HepG2 (cell line): ENCODE results near the gene PTGIS. TPM values are rescaled to one million over a fixed set of nuclear protein-coding genes. Genes with fewer than 3 reads are reported as not detected.

Experiments used
- CHD4 ChIP-seq: fragments of 200-600 bp; sonication (generic); IDR thresholded peaks from 2 replicates; pipeline ENCODE4 v1.7.0; 2017; ENCODE audit warnings: mild to moderate bottlenecking, low read length, borderline replicate concordance
- HMGA1 ChIP-seq: sonication (generic); formaldehyde crosslinking; conservative IDR thresholded peaks from 2 replicates; pipeline ENCODE4 v1.4.0; 2020; ENCODE audit warnings: missing genetic modification reagents
- MED13 ChIP-seq: sonication (generic); formaldehyde crosslinking; IDR thresholded peaks from 2 replicates; pipeline ENCODE4 v1.5.0; 2020; ENCODE audit warnings: missing genetic modification reagents
- MTERF4 ChIP-seq: sonication (generic); formaldehyde crosslinking; IDR thresholded peaks from 2 replicates; pipeline ENCODE4 v1.8.0; 2023; ENCODE audit warnings: mild to moderate bottlenecking, missing genetic modification reagents
- YY1 ChIP-seq: IDR thresholded peaks from 2 replicates; pipeline ENCODE4 v1.6.1; 2011; ENCODE audit warnings: low read length, low read depth, moderate library complexity, mild to moderate bottlenecking; ENCODE audit not compliant: insufficient read depth, insufficient replicate concordance
- ZFP1 ChIP-seq: IDR thresholded peaks from 2 replicates; pipeline ENCODE4 v1.6.1; 2016
- ZFYVE20 ChIP-seq: sonication (generic); formaldehyde crosslinking; IDR thresholded peaks from 2 replicates; pipeline ENCODE4 v1.8.0; 2023; ENCODE audit warnings: low read depth, mild to moderate bottlenecking, moderate library complexity, missing genetic modification reagents, borderline replicate concordance
- ZNF180 ChIP-seq: sonication (generic); formaldehyde crosslinking; IDR thresholded peaks from 2 replicates; pipeline ENCODE4 v1.4.0; 2020; ENCODE audit warnings: low read depth, missing genetic modification reagents, borderline replicate concordance
- ZNF230 ChIP-seq: sonication (generic); formaldehyde crosslinking; IDR thresholded peaks from 2 replicates; pipeline ENCODE4 v1.4.0; 2020; ENCODE audit warnings: mild to moderate bottlenecking, missing genetic modification reagents
- ZNF260 ChIP-seq: sonication (generic); formaldehyde crosslinking; IDR thresholded peaks from 2 replicates; pipeline ENCODE4 v1.4.0; 2020; ENCODE audit warnings: missing genetic modification reagents, low read depth, mild to moderate bottlenecking, borderline replicate concordance
- ZNF292 ChIP-seq: sonication (generic); formaldehyde crosslinking; IDR thresholded peaks from 2 replicates; pipeline ENCODE4 v1.8.1; 2022; ENCODE audit warnings: mild to moderate bottlenecking, low read depth, missing genetic modification reagents, borderline replicate concordance
- polyA plus RNA-seq, 8 experiments: library from polyadenylated mRNA; depleted of rRNA in 3 of 8; stranded (reverse) in 7 of 8; unstranded in 1 of 8; fragments of >200 nt; fragmentation: Illumina TruSeq in 4 of 8; extraction: Trizol in 4 of 8; gene quantifications; 2 replicates each; pipeline versions ENCODE4 v1.2.1 to v1.2.3, GENCODE V29; 2011 to 2016; ENCODE audit warnings: low read depth in 4 of 8, missing spikeins in 1 of 8, mixed read lengths in 1 of 8; ENCODE audit not compliant: insufficient read depth in 1 of 8
- total RNA-seq, 5 experiments: library from RNA; depleted of rRNA; stranded (reverse); fragments of >200 nt; fragmentation: Illumina TruSeq; extraction: Trizol; gene quantifications; 2 replicates each; pipeline ENCODE4 v1.2.3, GENCODE V29; 2016; ENCODE audit warnings: low read depth in 1 of 5
- TF ChIP-seq, protein P1 (sequence below): sonication (generic); formaldehyde crosslinking; IDR thresholded peaks from 2 replicates; pipeline ENCODE4 v1.5.0; 2020; ENCODE audit warnings: mild to moderate bottlenecking, missing genetic modification reagents
- TF ChIP-seq, protein P2 (sequence below): sonication (generic); formaldehyde crosslinking; IDR thresholded peaks from 2 replicates; pipeline ENCODE4 v1.5.0; 2020; ENCODE audit warnings: mild to moderate bottlenecking, low read depth, missing genetic modification reagents, borderline replicate concordance
- TF ChIP-seq, protein P3 (sequence below): sonication (generic); formaldehyde crosslinking; IDR thresholded peaks from 2 replicates; pipeline ENCODE4 v1.4.0; 2020; ENCODE audit warnings: low read depth, missing genetic modification reagents
- TF ChIP-seq, protein P4 (sequence below), 2 experiments: sonication (generic) in 1 of 2; formaldehyde crosslinking in 1 of 2; IDR thresholded peaks; 2 replicates each; pipeline versions ENCODE4 v1.6.1 to v1.9.0; 2014 to 2022; ENCODE audit warnings: antibody characterized with exemption in 1 of 2, borderline replicate concordance in 1 of 2, inconsistent platforms in 1 of 2, low read depth in 1 of 2, missing genetic modification reagents in 1 of 2

Gene PTGIS
- total and polyA plus RNA-seq, 2 of the 13 experiments (the other 11 are each of a cell fraction or from before 2014, with no cell fraction given), result not detected

GRCh38 chr20:49615401-49616153 lies 47.6 kb upstream of the PTGIS start (continued):
- no peak for TF ChIP-seq YY1
- peak; percentile 76 for TF ChIP-seq ZNF292 (CRISPR knock-in tag)
- TF ChIP-seq, protein P1, sequence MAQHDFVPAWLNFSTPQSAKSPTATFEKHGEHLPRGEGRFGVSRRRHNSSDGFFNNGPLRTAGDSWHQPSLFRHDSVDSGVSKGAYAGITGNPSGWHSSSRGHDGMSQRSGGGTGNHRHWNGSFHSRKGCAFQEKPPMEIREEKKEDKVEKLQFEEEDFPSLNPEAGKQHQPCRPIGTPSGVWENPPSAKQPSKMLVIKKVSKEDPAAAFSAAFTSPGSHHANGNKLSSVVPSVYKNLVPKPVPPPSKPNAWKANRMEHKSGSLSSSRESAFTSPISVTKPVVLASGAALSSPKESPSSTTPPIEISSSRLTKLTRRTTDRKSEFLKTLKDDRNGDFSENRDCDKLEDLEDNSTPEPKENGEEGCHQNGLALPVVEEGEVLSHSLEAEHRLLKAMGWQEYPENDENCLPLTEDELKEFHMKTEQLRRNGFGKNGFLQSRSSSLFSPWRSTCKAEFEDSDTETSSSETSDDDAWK, result no peak
- TF ChIP-seq CHD4, result 0 out of 2 replicates have a peak, but pooled peaks have one; percentile 73
- TF ChIP-seq, protein P2, sequence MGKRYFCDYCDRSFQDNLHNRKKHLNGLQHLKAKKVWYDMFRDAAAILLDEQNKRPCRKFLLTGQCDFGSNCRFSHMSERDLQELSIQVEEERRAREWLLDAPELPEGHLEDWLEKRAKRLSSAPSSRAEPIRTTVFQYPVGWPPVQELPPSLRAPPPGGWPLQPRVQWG, result no peak
- TF ChIP-seq MED13, result no peak
- no peak for TF ChIP-seq ZNF230 (CRISPR knock-in tag)
- TF ChIP-seq ZFYVE20 (CRISPR knock-in tag), result no peak
- peak; percentile 65; the same call in 1 of the 2 replicates for TF ChIP-seq MTERF4 (CRISPR knock-in tag)
- TF ChIP-seq, protein P3, sequence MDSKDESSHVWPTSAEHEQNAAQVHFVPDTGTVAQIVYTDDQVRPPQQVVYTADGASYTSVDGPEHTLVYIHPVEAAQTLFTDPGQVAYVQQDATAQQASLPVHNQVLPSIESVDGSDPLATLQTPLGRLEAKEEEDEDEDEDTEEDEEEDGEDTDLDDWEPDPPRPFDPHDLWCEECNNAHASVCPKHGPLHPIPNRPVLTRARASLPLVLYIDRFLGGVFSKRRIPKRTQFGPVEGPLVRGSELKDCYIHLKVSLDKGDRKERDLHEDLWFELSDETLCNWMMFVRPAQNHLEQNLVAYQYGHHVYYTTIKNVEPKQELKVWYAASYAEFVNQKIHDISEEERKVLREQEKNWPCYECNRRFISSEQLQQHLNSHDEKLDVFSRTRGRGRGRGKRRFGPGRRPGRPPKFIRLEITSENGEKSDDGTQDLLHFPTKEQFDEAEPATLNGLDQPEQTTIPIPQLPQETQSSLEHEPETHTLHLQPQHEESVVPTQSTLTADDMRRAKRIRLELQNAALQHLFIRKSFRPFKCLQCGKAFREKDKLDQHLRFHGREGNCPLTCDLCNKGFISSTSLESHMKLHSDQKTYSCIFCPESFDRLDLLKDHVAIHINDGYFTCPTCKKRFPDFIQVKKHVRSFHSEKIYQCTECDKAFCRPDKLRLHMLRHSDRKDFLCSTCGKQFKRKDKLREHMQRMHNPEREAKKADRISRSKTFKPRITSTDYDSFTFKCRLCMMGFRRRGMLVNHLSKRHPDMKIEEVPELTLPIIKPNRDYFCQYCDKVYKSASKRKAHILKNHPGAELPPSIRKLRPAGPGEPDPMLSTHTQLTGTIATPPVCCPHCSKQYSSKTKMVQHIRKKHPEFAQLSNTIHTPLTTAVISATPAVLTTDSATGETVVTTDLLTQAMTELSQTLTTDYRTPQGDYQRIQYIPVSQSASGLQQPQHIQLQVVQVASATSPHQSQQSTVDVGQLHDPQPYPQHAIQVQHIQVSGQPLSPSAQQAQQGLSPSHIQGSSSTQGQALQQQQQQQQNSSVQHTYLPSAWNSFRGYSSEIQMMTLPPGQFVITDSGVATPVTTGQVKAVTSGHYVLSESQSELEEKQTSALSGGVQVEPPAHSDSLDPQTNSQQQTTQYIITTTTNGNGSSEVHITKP (CRISPR knock-in tag), result no peak
- TF ChIP-seq, protein P4, sequence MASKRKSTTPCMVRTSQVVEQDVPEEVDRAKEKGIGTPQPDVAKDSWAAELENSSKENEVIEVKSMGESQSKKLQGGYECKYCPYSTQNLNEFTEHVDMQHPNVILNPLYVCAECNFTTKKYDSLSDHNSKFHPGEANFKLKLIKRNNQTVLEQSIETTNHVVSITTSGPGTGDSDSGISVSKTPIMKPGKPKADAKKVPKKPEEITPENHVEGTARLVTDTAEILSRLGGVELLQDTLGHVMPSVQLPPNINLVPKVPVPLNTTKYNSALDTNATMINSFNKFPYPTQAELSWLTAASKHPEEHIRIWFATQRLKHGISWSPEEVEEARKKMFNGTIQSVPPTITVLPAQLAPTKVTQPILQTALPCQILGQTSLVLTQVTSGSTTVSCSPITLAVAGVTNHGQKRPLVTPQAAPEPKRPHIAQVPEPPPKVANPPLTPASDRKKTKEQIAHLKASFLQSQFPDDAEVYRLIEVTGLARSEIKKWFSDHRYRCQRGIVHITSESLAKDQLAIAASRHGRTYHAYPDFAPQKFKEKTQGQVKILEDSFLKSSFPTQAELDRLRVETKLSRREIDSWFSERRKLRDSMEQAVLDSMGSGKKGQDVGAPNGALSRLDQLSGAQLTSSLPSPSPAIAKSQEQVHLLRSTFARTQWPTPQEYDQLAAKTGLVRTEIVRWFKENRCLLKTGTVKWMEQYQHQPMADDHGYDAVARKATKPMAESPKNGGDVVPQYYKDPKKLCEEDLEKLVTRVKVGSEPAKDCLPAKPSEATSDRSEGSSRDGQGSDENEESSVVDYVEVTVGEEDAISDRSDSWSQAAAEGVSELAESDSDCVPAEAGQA (IDR thresholded peaks at IDR 0.05; ENCODE audit: low read depth), result no peak
- TF ChIP-seq, protein P4 (CRISPR knock-in tag; IDR thresholded peaks at IDR 0.05; ENCODE audit: borderline replicate concordance), result no peak
- TF ChIP-seq ZFP1 (CRISPR knock-in tag), result no peak
- TF ChIP-seq ZNF260 (CRISPR knock-in tag), result no peak
- no peak for TF ChIP-seq HMGA1 (CRISPR knock-in tag)
- no peak for TF ChIP-seq ZNF180 (CRISPR knock-in tag)
